K562 (cell line): ENCODE data around the gene LCNL1. TPM values are rescaled to one million over a fixed set of nuclear protein-coding genes. Genes with fewer than 3 reads are reported as not detected.

Experiments used
- CAMTA2 ChIP-seq: fragments of 250-450 bp; sonication (Bioruptor Pico); conservative IDR thresholded peaks from 2 replicates; pipeline ENCODE4 v1.5.1; 2022
- HDAC2 ChIP-seq: fragments of 450-650 bp; IDR thresholded peaks from 2 replicates; pipeline ENCODE4 v1.6.1; 2016; ENCODE audit warnings: mild to moderate bottlenecking
- HLTF ChIP-seq: fragments of 450-650 bp; IDR thresholded peaks from 2 replicates; pipeline ENCODE4 v1.6.1; 2016
- KLF6 ChIP-seq: fragments of 250-450 bp; sonication (Bioruptor Pico); IDR thresholded peaks from 2 replicates; pipeline ENCODE4 v1.4.0; 2020; ENCODE audit warnings: mild to moderate bottlenecking, moderate library complexity, borderline replicate concordance
- LARP7 ChIP-seq: fragments of 450-650 bp; IDR thresholded peaks from 2 replicates; pipeline ENCODE4 v1.6.1; 2016
- MAZ ChIP-seq, 2 experiments: fragments of 450-650 bp in 1 of 2; sonication (generic) in 1 of 2; formaldehyde crosslinking; IDR thresholded peaks in 1 of 2; conservative IDR thresholded peaks in 1 of 2; 2 replicates each; pipeline versions ENCODE4 v1.4.0 to v1.5.0; 2020; ENCODE audit warnings: mild to moderate bottlenecking in 1 of 2, missing genetic modification reagents in 1 of 2
- NELFE ChIP-seq: IDR thresholded peaks from 2 replicates; pipeline ENCODE4 v1.6.1; 2011; ENCODE audit warnings: mild to moderate bottlenecking; ENCODE audit not compliant: insufficient read depth, insufficient read length
- NFIC ChIP-seq: fragments of 450-650 bp; IDR thresholded peaks from 2 replicates; pipeline ENCODE4 v1.6.1; 2017; ENCODE audit warnings: mild to moderate bottlenecking, inconsistent platforms
- NONO ChIP-seq, 2 experiments: fragments of 200-400 bp in 1 of 2; fragments of 450-650 bp in 1 of 2; formaldehyde crosslinking in 1 of 2; IDR thresholded peaks; 2 replicates each; pipeline ENCODE4 v1.6.1; 2017; ENCODE audit warnings: low read depth in 2 of 2, mild to moderate bottlenecking in 2 of 2, moderate library complexity in 2 of 2, low read length in 1 of 2
- POLR2H ChIP-seq: IDR thresholded peaks from 2 replicates; pipeline ENCODE4 v1.6.1; 2016; ENCODE audit warnings: missing genetic modification characterization, low read depth, mild to moderate bottlenecking, control low read depth, missing compliant biosample characterization, moderate library complexity
- PRMT5 ChIP-seq: sonication (generic); formaldehyde crosslinking; IDR thresholded peaks from 2 replicates; pipeline ENCODE4 v1.5.0; 2020; ENCODE audit warnings: missing genetic modification reagents
- SOX6 ChIP-seq: fragments of 450-650 bp; IDR thresholded peaks from 2 replicates; pipeline ENCODE4 v1.6.1; 2014; ENCODE audit warnings: mild to moderate bottlenecking
- ZBTB17 ChIP-seq: fragments of 450-650 bp; formaldehyde crosslinking; IDR thresholded peaks from 2 replicates; pipeline ENCODE4 v1.4.0; 2020; ENCODE audit warnings: mild to moderate bottlenecking
- ZNF584 ChIP-seq: fragments of 200-800 bp; sonication (Bioruptor generic); IDR thresholded peaks from 2 replicates; pipeline ENCODE4 v1.6.1; 2016; ENCODE audit warnings: low read depth, mild to moderate bottlenecking, missing genetic modification characterization, missing compliant biosample characterization
- ZNF766 ChIP-seq: fragments of 200-800 bp; sonication (Bioruptor generic); conservative IDR thresholded peaks from 2 replicates; pipeline ENCODE4 v1.6.1; 2016; ENCODE audit warnings: missing genetic modification characterization, missing compliant biosample characterization
- polyA plus RNA-seq, 8 experiments: library from polyadenylated mRNA; depleted of rRNA in 4 of 8; stranded (reverse) in 5 of 8; unstranded in 3 of 8; fragments of >200 nt; fragmentation: Nextera tagmentation in 2 of 8; fragmentation: Illumina TruSeq in 1 of 8; extraction: Ambion mirVana in 2 of 8; extraction: Trizol in 1 of 8; gene quantifications; 2 replicates each; pipeline versions ENCODE4 v1.2.1 to v1.2.3, GENCODE V29; 2011 to 2014; ENCODE audit warnings: inconsistent platforms in 1 of 8, missing spikeins in 1 of 8
- total RNA-seq, 7 experiments: library from RNA; depleted of rRNA in 6 of 7; stranded (reverse); fragments of >200 nt in 6 of 7; fragmentation: Illumina TruSeq in 2 of 7; extraction: Trizol in 2 of 7; gene quantifications; 2 replicates each; pipeline versions ENCODE4 v1.2.1 to v1.2.3, GENCODE V29; 2011 to 2021; ENCODE audit warnings: low replicate concordance in 1 of 7
- TF ChIP-seq, protein P1 (sequence below): fragments of 250-450 bp; sonication (Bioruptor Pico); IDR thresholded peaks from 2 replicates; pipeline ENCODE4 v1.5.0; 2021
- TF ChIP-seq, protein P2 (sequence below): sonication (generic); formaldehyde crosslinking; IDR thresholded peaks from 2 replicates; pipeline ENCODE4 v1.9.0; 2022; ENCODE audit warnings: mild to moderate bottlenecking, missing genetic modification reagents
- TF ChIP-seq, protein P3 (sequence below): sonication (generic); formaldehyde crosslinking; IDR thresholded peaks from 2 replicates; pipeline ENCODE4 v1.8.0; 2022; ENCODE audit warnings: mild to moderate bottlenecking, missing genetic modification reagents

The LCNL1 gene
- total and polyA plus RNA-seq, 9 of the 15 experiments (the other 6 are each of a cell fraction or from before 2014, with no cell fraction given) = 0.04 to 0.16 (median 0.04) TPM; not detected in 4

DNA sequence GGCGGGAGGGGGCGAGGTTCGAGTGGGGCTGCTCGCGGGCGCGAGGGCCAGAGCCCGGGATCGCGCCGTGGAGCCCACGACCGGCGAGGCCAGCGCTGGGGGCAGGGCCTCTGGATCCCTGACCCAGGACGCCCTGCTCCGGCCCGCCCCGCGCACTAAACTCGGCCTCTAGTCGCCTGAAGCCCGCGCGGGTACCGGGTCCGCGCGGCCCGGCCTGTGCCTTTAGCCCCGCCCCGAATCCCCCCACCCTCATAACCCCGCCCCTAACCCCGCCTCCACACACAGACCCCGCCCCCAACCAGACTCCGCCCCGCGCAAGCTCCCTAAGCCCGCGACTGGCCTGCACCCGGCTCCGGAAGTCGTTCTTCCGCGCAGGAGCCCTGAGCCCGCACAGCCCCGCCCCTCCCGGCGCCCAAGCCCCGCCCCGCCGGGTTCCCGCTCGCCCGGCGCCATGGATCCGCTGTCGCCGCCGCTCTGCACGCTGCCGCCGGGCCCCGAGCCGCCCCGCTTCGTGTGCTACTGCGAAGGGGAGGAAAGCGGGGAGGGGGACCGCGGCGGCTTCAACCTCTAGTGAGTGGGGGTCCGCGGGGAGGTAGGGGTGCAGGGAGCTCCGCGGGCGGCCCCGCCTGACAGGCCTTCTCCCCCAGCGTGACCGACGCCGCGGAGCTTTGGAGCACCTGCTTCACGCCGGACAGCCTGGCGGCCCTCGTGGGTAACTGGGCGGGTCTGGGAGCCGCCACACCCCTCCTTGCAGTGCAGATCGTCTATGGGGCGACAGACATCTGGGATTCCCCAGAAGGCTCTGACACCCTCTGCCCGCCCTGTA is 9.4 kb downstream of the LCNL1 start, which contains the start of gene PAXX (continued):
- TF ChIP-seq MAZ (CRISPR knock-in tag; conservative IDR thresholded peaks at IDR 0.05 in 1 of 2, IDR thresholded peaks at IDR 0.05 in 1 of 2) = peak; percentile 52 to 74
- TF ChIP-seq NELFE = no peak
- TF ChIP-seq LARP7 = no peak
- TF ChIP-seq HLTF = no peak
- no peak for TF ChIP-seq ZNF584 (CRISPR knock-in tag)
- TF ChIP-seq NONO (IDR thresholded peaks at IDR 0.05; ENCODE audit: low read depth in 2 of 2, low read length in 1 of 2) = peak in 1 of 2 experiments; percentile 77; a peak in 2 of 4 replicates
- TF ChIP-seq, protein P1, sequence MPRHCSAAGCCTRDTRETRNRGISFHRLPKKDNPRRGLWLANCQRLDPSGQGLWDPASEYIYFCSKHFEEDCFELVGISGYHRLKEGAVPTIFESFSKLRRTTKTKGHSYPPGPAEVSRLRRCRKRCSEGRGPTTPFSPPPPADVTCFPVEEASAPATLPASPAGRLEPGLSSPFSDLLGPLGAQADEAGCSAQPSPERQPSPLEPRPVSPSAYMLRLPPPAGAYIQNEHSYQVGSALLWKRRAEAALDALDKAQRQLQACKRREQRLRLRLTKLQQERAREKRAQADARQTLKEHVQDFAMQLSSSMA (CRISPR knock-in tag) = no peak
- no peak for TF ChIP-seq ZBTB17 (CRISPR knock-in tag)
- TF ChIP-seq SOX6 = no peak
- TF ChIP-seq KLF6 (CRISPR knock-in tag) = no peak
- TF ChIP-seq CAMTA2 (CRISPR knock-in tag) = no peak
- no peak for TF ChIP-seq ZNF766
- TF ChIP-seq, protein P2, sequence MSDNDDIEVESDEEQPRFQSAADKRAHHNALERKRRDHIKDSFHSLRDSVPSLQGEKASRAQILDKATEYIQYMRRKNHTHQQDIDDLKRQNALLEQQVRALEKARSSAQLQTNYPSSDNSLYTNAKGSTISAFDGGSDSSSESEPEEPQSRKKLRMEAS = peak; percentile 93
- TF ChIP-seq PRMT5 (CRISPR knock-in tag) = no peak
- TF ChIP-seq POLR2H (tag) = peak; percentile 89
- peak; percentile 42 for TF ChIP-seq HDAC2
- TF ChIP-seq, protein P3, sequence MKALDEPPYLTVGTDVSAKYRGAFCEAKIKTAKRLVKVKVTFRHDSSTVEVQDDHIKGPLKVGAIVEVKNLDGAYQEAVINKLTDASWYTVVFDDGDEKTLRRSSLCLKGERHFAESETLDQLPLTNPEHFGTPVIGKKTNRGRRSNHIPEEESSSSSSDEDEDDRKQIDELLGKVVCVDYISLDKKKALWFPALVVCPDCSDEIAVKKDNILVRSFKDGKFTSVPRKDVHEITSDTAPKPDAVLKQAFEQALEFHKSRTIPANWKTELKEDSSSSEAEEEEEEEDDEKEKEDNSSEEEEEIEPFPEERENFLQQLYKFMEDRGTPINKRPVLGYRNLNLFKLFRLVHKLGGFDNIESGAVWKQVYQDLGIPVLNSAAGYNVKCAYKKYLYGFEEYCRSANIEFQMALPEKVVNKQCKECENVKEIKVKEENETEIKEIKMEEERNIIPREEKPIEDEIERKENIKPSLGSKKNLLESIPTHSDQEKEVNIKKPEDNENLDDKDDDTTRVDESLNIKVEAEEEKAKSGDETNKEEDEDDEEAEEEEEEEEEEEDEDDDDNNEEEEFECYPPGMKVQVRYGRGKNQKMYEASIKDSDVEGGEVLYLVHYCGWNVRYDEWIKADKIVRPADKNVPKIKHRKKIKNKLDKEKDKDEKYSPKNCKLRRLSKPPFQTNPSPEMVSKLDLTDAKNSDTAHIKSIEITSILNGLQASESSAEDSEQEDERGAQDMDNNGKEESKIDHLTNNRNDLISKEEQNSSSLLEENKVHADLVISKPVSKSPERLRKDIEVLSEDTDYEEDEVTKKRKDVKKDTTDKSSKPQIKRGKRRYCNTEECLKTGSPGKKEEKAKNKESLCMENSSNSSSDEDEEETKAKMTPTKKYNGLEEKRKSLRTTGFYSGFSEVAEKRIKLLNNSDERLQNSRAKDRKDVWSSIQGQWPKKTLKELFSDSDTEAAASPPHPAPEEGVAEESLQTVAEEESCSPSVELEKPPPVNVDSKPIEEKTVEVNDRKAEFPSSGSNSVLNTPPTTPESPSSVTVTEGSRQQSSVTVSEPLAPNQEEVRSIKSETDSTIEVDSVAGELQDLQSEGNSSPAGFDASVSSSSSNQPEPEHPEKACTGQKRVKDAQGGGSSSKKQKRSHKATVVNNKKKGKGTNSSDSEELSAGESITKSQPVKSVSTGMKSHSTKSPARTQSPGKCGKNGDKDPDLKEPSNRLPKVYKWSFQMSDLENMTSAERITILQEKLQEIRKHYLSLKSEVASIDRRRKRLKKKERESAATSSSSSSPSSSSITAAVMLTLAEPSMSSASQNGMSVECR = peak; percentile 95
- no peak for TF ChIP-seq NFIC
